Ureter (tissue), 1 donor: ENCODE data around the gene SUCLG2. TPM values are rescaled to one million over a fixed set of nuclear protein-coding genes. Genes with fewer than 3 reads are reported as not detected.

Experiments used
- DNase-seq: peaks from one replicate; pipeline ENCODE4 v3.0.0-alpha.2; 2020; ENCODE audit warnings: low spot score
- total RNA-seq: library from RNA; stranded (reverse); gene quantifications from one replicate; pipeline ENCODE4 v1.2.4, GENCODE V29; 2023
- donor health status: DM: yes; HTN: yes; CAD: no.

The SUCLG2 gene
- total RNA-seq, 1 donor from 2014 or later: 70.8 TPM

DNA sequence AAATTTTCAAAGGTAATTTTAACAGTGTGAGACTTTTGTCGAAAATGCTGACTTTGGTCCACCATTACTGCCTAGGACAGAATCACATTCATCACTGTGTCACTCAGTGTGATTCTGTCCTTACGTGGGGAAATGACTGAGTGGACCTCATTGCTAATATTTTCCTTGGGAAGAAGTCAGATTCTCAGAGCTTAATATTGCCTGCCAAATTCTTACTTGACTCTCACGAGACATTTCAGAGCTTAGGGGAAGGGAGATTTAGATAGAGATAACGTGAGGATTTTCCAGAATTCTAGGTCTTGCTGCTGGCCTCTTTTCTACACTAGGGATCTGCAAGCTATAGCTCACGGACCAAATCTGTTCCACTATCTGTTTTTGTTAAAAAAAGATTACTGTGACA is 270.4 kb downstream of the SUCLG2 start:
- DNase-seq: no peak

DNA sequence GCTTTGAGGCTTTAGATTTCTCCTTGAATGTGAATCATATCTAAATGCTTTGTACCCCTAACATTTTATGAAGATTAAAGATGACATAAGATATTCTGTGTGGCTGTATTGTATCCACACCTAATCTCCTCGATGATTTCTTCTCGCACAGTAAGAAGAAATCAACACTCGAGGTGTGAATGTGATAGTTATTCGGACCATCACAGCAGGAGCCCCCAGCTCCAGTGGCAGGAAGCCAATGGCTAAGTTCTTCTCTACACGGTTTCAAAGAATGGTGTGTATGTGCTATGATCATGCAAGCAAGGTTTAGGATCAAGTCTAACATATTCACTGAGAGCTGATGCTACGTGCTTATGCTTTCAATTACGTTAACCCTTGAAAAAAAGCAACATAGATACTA is 271.0 kb downstream of the SUCLG2 start:
- DNase-seq: no peak

DNA sequence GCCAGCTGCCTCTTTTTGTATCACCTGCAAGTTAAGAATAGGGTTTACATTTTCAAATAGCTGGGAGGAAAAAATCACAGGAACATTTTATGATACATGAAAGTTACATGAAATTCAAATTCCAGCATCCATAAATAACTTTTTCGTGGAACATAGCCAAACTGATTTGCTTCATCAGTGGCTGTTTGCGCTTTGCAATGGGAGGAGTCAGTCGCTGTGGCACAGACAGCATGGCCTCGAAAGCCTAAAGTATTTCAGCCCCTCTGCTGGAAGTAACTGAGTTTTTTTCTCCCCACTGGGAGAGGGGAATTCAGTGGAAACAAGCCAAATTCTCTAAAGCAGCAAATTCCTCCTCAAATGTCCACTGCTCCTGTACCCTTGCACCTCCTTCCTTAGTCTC is 271.9 kb downstream of the SUCLG2 start:
- no peak for DNase-seq

DNA sequence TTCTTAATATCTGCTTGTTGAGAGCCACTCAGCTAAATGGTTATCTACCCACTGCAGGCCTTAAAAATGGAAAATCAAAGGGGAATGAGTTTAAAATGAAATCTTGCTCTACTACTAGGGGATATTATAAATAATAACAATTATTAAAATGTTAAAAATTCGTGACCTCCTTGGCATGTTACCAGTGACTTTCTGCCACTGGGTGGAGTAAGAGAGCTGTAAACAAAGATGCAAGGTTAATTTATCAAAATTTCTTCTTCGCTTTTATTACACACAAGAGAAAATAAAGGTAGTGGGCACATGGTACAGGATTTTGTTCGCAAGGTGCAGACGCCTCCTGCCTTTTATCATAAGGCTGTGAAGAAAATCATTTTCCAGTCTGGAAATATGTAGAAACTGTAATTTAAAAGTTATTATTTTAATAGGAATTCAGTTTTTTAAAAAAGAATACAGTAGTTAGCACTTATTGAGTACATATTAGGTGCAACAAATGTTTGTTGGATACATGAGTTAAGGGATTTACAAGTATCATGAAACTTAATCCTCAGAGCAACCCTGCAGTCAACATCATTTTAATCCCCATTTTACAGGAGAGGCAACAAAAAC is 272.6 kb downstream of the SUCLG2 start:
- DNase-seq: no peak

- no peak for DNase-seq
Observed at GRCh38 chr3:67380118-67380517, 274.3 kb downstream of the SUCLG2 start.

GRCh38 chr3:67377299-67377698 is 277.1 kb downstream of the SUCLG2 start:
- DNase-seq: no peak

DNA sequence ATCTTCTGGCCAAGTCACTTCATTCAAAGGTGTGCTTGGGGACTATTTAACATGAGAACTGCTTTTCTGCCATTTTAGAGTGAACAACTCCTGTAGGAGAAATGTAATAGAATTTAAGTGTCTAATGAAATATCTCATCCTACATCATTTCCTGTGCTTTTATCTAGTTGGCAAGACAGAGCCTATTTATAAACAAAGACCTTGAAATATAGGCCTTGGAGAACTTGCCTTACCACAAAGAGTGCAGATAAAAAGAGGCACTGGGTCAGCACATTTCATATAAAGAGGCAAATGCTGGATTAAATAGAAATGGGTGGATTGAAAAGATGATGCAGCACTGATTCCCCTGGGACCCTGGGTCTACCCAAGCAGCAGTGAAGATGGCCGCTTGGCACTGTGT is 278.0 kb downstream of the SUCLG2 start:
- no peak for DNase-seq

DNA sequence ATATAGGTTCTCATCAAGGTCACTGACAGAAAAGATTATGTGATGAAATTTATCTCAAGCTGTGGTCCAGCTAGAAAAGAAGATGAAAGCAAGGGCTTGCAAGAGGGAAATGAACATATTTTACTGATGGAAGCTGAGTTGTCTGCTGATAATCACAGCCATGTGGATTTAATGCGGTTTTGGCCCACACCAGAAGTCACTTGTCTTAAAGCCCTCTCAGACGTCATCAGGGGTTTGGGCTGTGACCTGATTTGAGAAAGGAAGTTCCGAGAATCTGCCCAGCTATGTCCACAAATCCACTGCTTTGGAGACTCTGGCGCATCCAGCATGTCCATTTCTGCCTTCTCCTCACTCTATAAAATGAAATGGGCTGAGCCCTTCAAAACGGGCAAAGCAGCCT is 278.4 kb downstream of the SUCLG2 start:
- DNase-seq: no peak

- DNase-seq: no peak
Observed at GRCh38 chr3:67362686-67363085, 291.7 kb downstream of the SUCLG2 start.

GRCh38 chr3:67361770-67362169 is 292.6 kb downstream of the SUCLG2 start:
- no peak for DNase-seq

DNA sequence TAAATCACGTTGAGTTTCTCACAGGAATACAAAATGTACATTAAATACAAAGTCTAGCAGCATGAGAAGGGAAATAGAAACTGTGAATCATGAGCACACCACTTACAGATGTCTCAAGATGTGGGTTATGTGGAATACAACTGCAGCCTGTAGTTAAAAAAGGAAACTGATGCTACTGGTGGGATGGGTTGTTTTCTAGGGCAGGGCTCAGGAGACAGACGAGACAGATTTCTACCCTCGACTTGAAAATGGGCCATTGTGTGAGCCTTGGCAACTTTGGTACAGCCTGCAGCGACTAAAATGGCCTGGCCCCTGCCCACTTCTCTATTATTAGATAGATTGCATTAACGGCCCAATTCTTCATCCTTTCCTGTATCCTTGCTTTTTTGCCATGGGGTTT is 293.1 kb downstream of the SUCLG2 start:
- DNase-seq: no peak

- no peak for DNase-seq
Observed at GRCh38 chr3:67357610-67358458, 296.6 kb downstream of the SUCLG2 start.

DNA sequence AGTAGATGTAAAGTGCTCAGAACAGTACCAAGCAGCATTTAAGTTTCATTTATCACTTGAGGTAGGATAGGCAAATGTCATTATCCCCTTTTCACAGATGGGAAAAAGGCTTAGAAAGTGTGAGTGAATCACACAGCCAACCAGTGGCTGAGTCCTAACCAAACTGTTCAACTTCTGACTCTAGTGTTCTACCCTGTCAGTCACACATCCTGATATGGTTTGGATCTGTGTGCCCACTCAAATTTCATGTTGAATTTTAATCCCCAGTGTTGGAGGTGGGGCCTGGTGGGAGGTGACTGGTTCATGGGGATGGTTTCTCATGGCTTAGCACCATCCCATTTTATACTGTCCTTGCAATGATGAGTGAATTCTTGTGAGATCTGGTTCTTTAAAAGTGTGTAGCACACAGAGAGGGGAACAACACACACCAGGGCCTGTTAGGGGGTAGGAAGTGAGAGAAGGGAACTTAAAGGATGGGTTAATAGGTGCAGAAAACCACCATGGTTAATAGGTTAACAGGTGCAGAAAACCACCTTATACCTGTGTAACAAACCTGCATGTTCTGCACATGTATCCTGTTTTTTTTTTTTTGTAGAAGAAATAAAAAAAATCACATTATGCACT is 304.7 kb downstream of the SUCLG2 start:
- no peak for DNase-seq

DNA sequence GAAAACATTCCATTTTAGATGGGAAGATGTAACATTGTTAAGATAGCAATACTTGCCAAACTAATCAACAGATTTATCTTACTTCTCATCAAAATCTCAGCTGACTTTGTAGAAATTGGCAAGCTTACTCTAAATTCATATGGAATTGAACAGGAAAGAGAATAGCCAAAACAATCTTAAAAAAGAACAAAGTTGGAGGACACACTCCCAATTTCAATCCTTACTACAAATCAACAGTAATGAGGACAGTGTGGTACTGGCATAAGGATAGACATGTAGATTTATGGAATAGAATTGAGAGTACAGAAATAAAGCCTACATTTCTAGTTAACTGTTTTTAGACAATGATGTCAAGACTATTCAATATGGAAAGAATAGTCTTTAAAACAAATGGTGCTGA is 308.3 kb downstream of the SUCLG2 start:
- no peak for DNase-seq

DNA sequence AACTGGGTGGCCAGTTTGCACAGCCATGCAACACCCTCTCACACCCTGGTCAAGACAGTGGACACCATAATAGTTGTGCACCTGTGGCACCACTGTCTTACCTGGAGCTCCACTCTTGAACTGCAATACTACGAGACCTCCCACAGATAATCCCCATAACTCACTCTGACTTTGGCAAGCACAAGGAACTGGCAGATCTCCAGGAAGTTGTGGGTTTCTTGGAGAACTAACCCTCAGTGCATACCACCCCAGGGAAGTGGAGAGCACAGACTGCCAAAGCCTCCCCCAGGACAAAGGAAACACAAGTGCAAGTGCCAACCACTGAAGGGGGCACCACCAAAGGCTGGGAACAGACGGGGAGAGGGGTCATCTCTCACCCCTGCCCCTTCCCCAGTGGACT is 318.6 kb downstream of the SUCLG2 start:
- DNase-seq: no peak

DNA sequence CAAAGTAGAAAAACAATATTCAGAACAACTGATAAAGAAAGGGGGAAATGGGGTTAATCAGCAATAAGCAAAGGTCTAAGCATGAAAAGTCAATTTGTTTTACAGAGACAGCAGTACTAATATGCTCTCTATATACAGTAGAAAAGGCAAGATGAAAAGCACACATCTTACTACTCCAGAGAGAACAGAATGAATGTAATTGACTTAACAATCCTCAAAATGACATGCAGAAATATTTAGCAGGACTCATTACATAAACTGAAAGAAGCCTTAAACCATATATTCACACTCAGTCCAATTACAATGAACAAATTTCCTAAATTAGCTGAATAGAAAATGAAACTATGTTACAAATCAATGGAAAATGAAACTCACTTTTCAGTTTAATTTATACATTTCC is 319.8 kb downstream of the SUCLG2 start:
- no peak for DNase-seq

DNA sequence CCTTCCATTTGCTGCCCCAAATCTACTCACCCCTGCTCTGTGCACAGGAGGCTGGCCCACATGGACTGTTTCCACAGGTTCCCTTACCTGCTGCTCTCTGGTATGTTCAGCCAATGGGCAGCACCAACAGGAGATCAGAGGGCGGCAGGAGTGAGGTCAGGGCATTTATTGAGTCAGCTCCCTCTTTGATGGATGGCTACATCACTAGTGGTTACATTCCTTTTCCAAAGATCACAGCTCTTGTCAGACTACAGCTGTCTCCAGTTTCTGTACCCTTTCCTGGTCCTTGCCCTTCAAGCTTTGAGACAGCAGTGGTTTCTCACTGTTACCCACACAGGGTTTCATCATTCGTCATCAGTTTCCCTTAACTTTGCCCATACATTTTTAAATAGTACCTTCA is 325.1 kb downstream of the SUCLG2 start:
- DNase-seq: no peak

DNA sequence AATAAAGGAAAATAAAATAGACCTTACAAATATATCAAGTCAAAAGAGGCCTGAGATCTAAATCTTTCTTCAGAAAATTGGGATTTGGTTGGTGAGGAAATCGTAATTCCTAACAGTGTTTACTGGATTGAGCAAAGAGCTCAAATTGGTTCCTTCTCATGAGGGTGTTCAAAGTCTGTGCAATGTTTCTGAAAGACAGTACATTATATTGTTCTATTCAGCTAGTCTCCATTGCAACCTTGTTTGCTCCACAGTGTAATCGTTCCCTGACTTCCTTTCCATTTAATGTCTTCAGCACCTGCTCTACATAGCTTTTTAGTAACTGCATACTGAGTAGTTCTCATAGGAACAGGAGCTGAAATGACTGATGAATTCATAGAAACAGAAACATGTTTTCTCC is 326.8 kb downstream of the SUCLG2 start:
- no peak for DNase-seq

- no peak for DNase-seq
Observed at GRCh38 chr3:67325231-67325630, 329.2 kb downstream of the SUCLG2 start.
